Adrenal gland (tissue), 5 donors: Measurements from ENCODE around the gene OR10A5.

Experiments used
- POLR2A ChIP-seq, 2 donors: fragments of 450-650 bp; IDR thresholded peaks; one replicate each; pipeline ENCODE4 v1.6.1; 2017; ENCODE audit warnings: antibody characterized with exemption in 2 of 2, mild to moderate bottlenecking in 2 of 2, moderate library complexity in 1 of 2
- TF ChIP-seq, protein P1 (sequence below), 6 experiments: fragments of 450-650 bp in 4 of 6; fragments of 200-600 bp in 2 of 6; sonication (generic) in 1 of 6; IDR thresholded peaks; 1 replicate in 5 of 6; 2 replicates in 1 of 6; pipeline versions ENCODE4 v1.5.1 to v1.8.0; 2016 to 2021; ENCODE audit warnings: antibody characterized with exemption in 6 of 6, mild to moderate bottlenecking in 2 of 6, moderate library complexity in 1 of 6
- donor health status: DM: no; HTN: no; CAD: no.

DNA sequence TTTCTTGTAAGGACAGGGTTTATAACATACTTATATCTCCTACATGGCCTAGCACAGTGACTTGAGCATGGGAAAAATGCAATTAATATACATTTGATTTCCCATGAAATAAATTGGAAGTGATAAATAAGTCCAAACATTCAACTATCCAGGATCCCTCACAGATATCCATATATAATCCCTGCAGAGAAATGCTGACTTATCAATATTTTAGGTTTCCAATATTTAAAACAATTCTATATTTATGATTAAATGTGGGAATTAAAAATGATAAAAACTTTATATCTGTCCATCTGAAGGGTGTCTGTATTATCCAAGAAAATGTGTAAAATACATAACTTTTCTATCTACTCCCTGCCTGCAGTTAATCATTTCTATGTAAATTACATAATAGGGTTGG is 37.3 kb downstream of the OR10A5 start:
- TF ChIP-seq, protein P1, sequence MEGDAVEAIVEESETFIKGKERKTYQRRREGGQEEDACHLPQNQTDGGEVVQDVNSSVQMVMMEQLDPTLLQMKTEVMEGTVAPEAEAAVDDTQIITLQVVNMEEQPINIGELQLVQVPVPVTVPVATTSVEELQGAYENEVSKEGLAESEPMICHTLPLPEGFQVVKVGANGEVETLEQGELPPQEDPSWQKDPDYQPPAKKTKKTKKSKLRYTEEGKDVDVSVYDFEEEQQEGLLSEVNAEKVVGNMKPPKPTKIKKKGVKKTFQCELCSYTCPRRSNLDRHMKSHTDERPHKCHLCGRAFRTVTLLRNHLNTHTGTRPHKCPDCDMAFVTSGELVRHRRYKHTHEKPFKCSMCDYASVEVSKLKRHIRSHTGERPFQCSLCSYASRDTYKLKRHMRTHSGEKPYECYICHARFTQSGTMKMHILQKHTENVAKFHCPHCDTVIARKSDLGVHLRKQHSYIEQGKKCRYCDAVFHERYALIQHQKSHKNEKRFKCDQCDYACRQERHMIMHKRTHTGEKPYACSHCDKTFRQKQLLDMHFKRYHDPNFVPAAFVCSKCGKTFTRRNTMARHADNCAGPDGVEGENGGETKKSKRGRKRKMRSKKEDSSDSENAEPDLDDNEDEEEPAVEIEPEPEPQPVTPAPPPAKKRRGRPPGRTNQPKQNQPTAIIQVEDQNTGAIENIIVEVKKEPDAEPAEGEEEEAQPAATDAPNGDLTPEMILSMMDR (IDR thresholded peaks at IDR 0.05): no peak
- no peak for TF ChIP-seq POLR2A (IDR thresholded peaks at IDR 0.05)
